GM19372 (cell line): ENCODE data around the gene WDFY2.

Experiments used
- ATAC-seq: cut with Tn5 transposase; IDR thresholded peaks from one replicate; pipeline ENCODE4 v1.9.1; 2021; ENCODE audit warnings: mild to moderate bottlenecking, low read depth, moderate library complexity; ENCODE audit not compliant: unreplicated experiment

Gene WDFY2

GRCh38 chr13:51763486-51763885 is 179.2 kb downstream of the WDFY2 start:
- ATAC-seq: no peak

DNA sequence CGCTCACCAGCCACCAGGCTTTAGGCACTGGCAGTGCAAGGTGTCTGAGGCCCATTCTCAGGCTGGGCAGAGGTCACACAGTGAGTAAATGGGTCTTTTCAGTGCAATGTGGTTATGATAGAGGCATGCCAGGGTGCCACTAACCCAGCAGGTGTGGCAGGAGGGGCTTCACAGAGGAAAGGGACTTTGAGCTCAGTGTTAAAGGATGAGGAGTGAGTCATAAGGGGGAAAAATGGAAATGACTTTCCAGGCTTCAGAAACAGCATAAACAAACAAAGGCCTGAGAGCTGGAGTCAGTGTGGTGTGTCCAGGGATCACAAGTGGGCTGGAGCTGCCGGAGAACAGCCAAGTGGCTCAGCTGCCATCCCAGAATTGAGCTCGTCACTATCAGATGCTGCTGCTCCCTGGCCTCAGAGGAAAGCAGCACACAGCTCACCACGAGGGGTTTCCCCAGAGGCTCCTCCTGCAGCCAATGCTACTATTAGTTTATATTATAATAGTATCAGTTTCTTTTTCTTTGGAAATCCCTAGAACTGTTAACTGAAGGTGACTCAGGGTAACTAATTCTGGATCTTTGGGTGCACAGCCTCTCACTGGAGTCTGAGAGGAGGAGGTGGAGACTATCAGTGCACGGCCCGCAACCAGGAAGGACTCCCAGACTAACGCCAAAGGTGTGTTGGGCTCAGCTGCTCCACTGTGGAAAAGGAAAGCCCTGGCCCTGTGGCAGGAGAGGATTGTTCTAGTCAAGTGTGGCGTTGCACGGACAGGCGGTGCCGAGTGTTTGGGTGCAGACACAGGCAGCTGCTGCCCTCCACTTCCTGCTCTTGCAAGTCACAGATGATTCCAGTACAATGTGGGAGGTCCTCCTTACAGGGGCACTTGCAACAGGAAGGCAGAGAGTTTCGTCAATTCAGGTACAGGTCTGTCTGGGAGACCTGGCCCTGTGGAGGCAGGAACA is 180.2 kb downstream of the WDFY2 start:
- peak; percentile 83 for ATAC-seq

DNA sequence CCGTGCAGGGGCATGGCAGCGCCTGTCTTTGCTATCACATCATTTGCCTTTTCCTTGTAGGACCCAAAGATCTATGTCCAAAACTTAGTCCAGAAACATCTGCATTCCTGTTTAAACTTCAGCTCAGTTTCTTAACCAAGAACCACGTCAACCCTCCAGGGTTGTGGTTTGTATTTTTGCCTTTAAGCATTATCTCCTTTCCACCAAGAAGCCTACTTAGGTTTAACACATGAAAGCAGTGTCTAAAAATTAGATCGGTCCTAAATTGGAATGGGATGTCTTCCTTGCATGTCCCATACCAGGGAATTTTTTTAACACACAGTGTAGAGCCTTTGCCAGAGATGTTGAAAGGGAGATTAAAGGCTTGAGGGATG is 180.9 kb downstream of the WDFY2 start:
- ATAC-seq: no peak

DNA sequence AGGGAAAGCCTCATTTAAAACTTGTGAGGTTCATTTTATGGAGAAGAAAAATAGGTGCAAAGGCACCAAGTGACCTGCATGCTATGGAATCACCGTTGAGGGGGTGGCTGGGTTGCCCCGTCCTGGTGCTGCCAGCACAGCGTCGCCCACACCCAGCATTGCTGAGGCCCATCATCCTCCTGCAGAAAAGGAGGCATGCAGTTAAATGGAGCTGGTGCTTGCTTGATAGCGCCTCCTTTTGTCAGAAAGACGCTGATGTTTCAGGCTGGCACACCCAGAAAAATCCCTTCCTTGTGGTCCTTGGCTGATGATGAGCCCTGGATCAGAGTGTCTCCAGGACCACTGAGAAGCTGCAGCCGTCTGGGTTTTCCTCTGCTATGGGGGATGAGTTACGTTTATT is 182.8 kb downstream of the WDFY2 start:
- ATAC-seq: no peak

- ATAC-seq: no peak
Observed at GRCh38 chr13:51768378-51768921, 184.2 kb downstream of the WDFY2 start.

- no peak for ATAC-seq
Observed at GRCh38 chr13:51768976-51769375, 184.7 kb downstream of the WDFY2 start.

- no peak for ATAC-seq
Observed at GRCh38 chr13:51769455-51770127, 185.3 kb downstream of the WDFY2 start.

GRCh38 chr13:51770160-51770559 is 185.9 kb downstream of the WDFY2 start:
- no peak for ATAC-seq

DNA sequence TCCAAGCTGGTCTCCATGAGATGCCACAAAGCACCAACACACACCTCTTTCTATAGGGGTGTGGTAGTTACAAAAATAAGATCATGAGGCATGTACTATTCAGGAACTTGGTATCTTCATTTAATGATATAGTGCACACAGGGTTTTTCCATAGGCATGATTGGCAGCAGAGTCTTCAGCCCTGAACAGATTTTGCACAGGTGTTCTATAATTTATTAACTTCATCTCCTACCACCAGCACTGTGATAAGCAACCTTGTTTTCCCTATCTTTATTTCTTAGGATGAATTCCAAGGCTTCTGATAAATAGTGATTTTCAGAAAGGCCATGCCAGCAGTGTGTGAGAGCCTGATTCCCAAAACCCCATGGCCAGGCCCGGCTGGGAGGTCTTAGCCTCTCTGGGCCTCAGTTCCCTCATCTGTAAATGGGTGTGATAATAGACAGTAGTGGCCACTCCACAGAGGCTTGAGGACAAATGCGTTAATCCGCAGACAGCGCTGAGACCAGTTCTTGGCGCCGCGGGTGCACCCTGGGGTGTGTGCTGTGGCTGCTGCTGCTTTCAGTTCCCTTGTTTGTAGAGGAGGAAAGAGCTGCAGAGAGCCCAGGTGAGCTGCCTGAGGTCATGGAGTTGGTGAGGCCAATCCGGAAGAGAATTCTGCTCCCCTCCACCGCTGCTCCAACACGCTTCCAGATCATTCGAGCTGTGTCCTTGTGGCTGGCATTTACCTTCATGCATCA is 186.6 kb downstream of the WDFY2 start:
- no peak for ATAC-seq

- no peak for ATAC-seq
Observed at GRCh38 chr13:51771418-51772104, 187.3 kb downstream of the WDFY2 start.

DNA sequence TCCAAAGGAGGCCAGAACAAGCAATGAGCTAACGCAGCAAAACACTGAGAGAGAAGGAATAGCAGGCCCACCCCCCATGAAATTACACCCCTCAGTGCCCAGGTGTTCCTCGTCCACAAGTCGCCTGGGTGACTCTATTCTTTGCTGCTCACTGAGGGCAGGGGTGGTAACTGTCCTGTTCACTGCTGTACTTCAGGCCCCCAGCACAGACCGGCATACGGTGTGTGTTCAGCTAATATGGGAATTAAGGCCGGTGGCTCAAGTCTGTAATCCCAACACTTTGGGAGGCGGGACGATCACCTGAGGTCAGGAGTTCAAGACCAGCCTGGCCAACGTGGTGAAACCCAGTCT is 187.8 kb downstream of the WDFY2 start:
- ATAC-seq: no peak

- ATAC-seq: no peak
Observed at GRCh38 chr13:51772781-51773180, 188.5 kb downstream of the WDFY2 start.

- ATAC-seq: no peak
Observed at GRCh38 chr13:51773515-51773914, 189.3 kb downstream of the WDFY2 start.

GRCh38 chr13:51776179-51776578 is 191.9 kb downstream of the WDFY2 start:
- ATAC-seq: no peak

DNA sequence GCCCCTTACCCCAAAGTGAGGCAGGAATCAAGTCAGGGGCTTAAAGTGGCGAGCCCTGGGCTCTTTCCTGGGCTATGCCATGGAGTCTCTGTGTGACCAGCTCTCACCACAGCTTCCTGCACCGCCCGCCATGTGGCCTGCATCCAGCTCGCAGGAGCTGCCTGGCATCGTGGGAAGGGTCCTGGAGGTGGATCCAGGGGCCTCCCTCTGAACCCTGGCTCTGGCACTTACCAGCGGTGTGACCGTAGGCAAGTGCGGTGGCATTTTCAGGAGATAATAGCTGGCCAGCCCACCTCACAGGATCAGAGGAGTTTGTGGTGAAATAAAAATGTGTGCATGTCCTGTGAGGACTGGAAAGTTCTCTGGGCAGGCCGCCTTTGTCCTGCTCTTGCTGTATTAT is 193.7 kb downstream of the WDFY2 start:
- no peak for ATAC-seq

DNA sequence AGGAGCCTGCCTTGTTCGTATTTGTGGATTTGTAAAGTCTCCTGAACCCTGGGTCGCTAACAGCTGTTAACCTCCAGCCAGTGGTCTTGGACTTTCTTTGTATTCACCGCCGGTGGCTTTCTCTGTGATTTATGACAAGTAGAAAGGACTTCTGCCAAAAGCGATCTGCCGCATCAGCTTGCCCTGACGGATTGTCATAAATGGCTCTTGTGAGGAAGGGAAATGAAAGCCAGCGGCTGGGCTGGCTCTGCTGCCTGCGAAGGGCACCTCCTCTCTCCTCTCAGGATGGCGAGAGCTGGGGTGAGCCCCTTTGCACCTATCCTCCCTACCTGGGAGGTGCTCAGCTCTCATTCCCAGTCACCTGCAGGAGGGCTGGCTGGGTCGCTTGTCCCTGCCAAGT is 194.1 kb downstream of the WDFY2 start:
- ATAC-seq: no peak

- ATAC-seq: no peak
Observed at GRCh38 chr13:51780099-51780498, 195.8 kb downstream of the WDFY2 start.

DNA sequence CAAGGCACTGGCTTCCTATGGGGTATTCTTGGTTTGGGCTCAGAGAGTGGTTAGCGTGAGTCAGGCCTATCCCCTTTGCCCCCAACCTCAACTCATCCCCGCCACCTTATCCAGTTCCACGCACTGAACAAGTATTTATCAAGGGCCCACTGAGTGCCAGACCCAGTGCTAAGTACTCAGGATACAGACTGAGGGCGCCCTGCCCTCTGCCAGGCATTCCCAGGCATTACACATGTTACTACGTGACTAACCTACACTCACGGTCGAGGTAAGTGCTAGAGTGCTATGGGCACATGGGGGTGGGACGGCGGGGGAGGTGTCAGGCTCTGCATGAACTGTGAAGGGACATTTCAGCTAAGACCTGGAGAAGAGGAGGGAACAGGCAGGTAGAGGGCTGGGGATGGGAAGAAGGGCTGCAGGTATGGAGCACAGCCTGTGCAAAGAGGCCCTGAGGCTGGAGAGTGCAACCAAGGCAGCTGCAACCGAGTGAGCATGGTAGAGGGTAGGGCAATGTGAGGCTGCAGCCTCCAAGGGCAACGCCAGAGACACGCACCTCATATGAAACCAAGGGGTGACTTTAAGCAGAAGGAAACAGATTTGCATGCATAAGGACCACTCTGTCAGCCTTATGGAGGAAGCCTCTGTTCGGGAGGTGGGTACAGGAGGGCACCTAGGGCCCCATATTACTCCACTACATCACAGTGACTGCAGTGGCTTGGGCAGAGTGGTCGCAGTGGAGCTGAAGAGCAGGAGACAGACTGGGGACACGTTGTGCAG is 197.2 kb downstream of the WDFY2 start:
- ATAC-seq: no peak

DNA sequence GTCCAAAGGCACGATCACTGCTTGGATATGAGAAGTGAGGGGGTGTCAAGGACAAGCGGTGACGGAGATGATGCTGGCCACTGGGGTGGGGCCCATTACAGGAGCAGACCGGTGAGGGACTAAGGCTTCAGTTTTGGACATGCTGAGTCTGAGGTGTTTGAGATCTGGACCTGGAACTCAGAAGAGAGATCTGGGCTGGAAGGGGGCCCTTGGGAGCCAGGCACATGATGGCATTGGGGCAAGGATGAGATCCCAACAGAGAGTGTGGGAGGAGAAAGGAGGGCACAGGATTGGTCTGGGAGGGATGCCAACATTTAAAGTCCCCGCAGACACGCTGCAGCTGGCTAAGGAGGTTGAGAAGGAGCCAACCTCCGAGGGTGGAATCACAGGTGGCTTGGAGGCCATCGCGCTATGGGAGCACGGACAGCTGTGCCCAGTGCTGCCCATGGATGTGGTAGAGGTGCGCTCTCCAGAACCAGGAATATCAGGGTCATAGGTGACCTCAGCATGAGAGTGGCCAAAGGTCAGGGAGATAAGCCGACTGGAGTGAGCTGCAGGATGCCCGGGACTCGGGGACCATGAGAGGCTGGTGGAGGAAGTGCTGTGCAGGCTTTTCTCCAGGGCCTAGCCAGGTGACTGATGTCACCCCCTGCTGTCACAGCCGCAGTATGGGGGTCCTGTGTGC is 197.9 kb downstream of the WDFY2 start:
- no peak for ATAC-seq
